Spleen (tissue), 11 donors: Measurements from ENCODE around the gene SYK. TPM values are rescaled to one million over a fixed set of nuclear protein-coding genes. Genes with fewer than 3 reads are reported as not detected.
"Not testable (repeated sequence)": the region's sequence is repeated elsewhere in the genome, so short reads cannot be mapped to it uniquely, and the experiment has no call there.

Experiments used
- DNase-seq: peaks from one replicate; pipeline ENCODE4 v3.0.0-alpha.2; 2020
- H3K27ac ChIP-seq, 8 donors: fragments of 200-600 bp; sonication (generic) in 7 of 8; 1 replicate in 4 of 8; 2 replicates in 4 of 8; pipeline versions ENCODE4 v1.5.0 to v1.8.0; 2016 to 2021; ENCODE audit warnings: inconsistent platforms in 4 of 8, mild to moderate bottlenecking in 4 of 8, moderate library complexity in 1 of 8
- H3K27me3 ChIP-seq, 7 donors: fragments of 200-600 bp; sonication (generic) in 6 of 7; replicated peaks in 1 of 7; 1 replicate in 4 of 7; 2 replicates in 3 of 7; pipeline versions ENCODE4 v1.5.0 to v1.8.0; 2016 to 2021; ENCODE audit warnings: inconsistent platforms in 3 of 7, mild to moderate bottlenecking in 1 of 7
- H3K36me3 ChIP-seq, 6 donors: fragments of 200-600 bp; sonication (generic) in 5 of 6; 1 replicate in 4 of 6; 2 replicates in 2 of 6; pipeline versions ENCODE4 v1.5.0 to v1.8.0; 2016 to 2021; ENCODE audit warnings: inconsistent platforms in 2 of 6
- H3K4me1 ChIP-seq, 6 donors: fragments of 200-600 bp; sonication (generic) in 5 of 6; 1 replicate in 3 of 6; 2 replicates in 3 of 6; pipeline versions ENCODE4 v1.5.0 to v1.8.0; 2016 to 2021; ENCODE audit warnings: inconsistent platforms in 3 of 6
- H3K4me3 ChIP-seq, 8 donors: fragments of 200-600 bp; sonication (generic) in 7 of 8; 1 replicate in 4 of 8; 2 replicates in 4 of 8; pipeline versions ENCODE4 v1.5.0 to v1.8.0; 2016 to 2021; ENCODE audit warnings: inconsistent platforms in 4 of 8, mild to moderate bottlenecking in 4 of 8, moderate library complexity in 2 of 8
- H3K9me3 ChIP-seq, 8 donors: fragments of 200-600 bp; sonication (generic) in 7 of 8; 1 replicate in 4 of 8; 2 replicates in 4 of 8; pipeline versions ENCODE4 v1.5.0 to v1.8.0; 2016 to 2021; ENCODE audit warnings: inconsistent platforms in 4 of 8
- POLR2A ChIP-seq, 3 donors: fragments of 450-650 bp; IDR thresholded peaks; one replicate each; pipeline ENCODE4 v1.5.1; 2017; ENCODE audit warnings: antibody characterized with exemption in 3 of 3, mild to moderate bottlenecking in 1 of 3
- POLR2AphosphoS5 ChIP-seq, 3 donors: sonication (generic); formaldehyde crosslinking; IDR thresholded peaks; one replicate each; pipeline ENCODE4 v1.5.1; 2017; ENCODE audit warnings: antibody characterized with exemption in 3 of 3
- WGBS, 5 donors: extraction: QIAGEN DNeasy Blood & Tissue Kit in 3 of 5; methylation state at CpG; one replicate each; pipeline versions ENCODE4 v1.1.5 to v1.1.7; 2013 to 2018; 5-methylcytosine and 5-hydroxymethylcytosine counted together
- intact Hi-C: fragments of 100-400 bp; cut with DNase I; formaldehyde crosslinking; loops from one replicate; pipeline ENCODE4 v1.15.0; 2023; ENCODE audit warnings: low total_unique reads
- polyA plus RNA-seq, 3 donors: library from polyadenylated mRNA; stranded (reverse); fragments of 200-250 nt; gene quantifications; one replicate each; pipeline ENCODE4 v1.2.1, GENCODE V29; 2013
- total RNA-seq, 7 donors: library from RNA; depleted of rRNA in 3 of 7; stranded (reverse); fragments of >200 nt in 3 of 7; fragmentation: NEBNext Ultra II Directional in 4 of 7; extraction: Animal tissue kit (Norgen Biotek cat#: 25700) in 4 of 7; gene quantifications; one replicate each; pipeline versions ENCODE4 v1.1.0 to v1.2.1, GENCODE V29; 2016 to 2021
- TF ChIP-seq, protein P1 (sequence below), 11 experiments: fragments of 200-600 bp in 7 of 11; fragments of 450-650 bp in 4 of 11; sonication (generic) in 4 of 11; IDR thresholded peaks in 8 of 11; conservative IDR thresholded peaks in 3 of 11; 1 replicate in 7 of 11; 2 replicates in 4 of 11; pipeline versions ENCODE4 v1.4.0 to v1.8.0; 2016 to 2021; ENCODE audit warnings: antibody characterized with exemption in 11 of 11, inconsistent platforms in 4 of 11, mild to moderate bottlenecking in 1 of 11
- donor health status: healthy with polysubstance abuse.
- donor health status: DM: no; HTN: no; CAD: no; lungs with moderate emphysema.
- donor health status: DM: no; HTN: no; CAD: no.
- donor health status: Bipolar disorder and iron deficiency.
- donor health status: healthy.
- donor health status: DM: no; HTN: no; CAD: no.
- donor health status: DM: yes; HTN: yes; CAD: no.

SYK gene
- total and polyA plus RNA-seq, 10 donors = 42.6 to 152 (median 111) TPM

DNA sequence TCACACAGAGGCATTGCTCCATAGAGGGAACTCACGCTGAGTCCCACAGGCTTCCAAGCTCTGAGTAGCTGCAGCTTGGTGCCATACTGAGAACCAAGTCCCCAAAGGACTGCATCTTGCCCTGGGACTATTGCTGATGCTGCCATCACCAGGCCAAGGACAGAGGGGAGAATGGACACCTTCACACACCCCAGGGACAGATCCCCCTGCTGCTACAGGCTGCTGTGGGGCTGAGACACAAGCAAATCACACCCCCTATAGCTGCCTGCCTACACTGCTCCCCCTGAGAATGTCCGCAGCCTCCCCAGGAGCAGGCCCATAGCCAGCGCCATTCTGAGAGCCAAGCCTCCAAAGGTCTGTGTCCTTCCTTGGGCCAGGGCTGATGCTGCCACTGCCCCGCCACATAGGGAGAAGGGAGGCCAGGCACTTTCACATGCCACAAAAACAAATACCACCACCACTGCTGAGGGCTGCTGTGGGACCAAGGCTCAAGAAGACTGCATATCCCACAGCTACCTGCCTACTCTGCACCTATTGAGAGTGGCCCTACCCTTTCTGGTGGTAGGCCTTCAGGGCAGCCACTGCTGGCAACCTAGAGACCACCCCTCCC, 81.5 kb downstream of the SYK start:
- H3K9me3 ChIP-seq = peaks cover 0 to 10% (median 6%) of the 10 kb centered on the region in 8 donors
- TF ChIP-seq, protein P1, sequence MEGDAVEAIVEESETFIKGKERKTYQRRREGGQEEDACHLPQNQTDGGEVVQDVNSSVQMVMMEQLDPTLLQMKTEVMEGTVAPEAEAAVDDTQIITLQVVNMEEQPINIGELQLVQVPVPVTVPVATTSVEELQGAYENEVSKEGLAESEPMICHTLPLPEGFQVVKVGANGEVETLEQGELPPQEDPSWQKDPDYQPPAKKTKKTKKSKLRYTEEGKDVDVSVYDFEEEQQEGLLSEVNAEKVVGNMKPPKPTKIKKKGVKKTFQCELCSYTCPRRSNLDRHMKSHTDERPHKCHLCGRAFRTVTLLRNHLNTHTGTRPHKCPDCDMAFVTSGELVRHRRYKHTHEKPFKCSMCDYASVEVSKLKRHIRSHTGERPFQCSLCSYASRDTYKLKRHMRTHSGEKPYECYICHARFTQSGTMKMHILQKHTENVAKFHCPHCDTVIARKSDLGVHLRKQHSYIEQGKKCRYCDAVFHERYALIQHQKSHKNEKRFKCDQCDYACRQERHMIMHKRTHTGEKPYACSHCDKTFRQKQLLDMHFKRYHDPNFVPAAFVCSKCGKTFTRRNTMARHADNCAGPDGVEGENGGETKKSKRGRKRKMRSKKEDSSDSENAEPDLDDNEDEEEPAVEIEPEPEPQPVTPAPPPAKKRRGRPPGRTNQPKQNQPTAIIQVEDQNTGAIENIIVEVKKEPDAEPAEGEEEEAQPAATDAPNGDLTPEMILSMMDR (IDR thresholded peaks at IDR 0.05 in 8 of 11, conservative IDR thresholded peaks at IDR 0.05 in 3 of 11) = no peak
- TF ChIP-seq POLR2AphosphoS5 (IDR thresholded peaks at IDR 0.05) = no peak
- no peak for TF ChIP-seq POLR2A (IDR thresholded peaks at IDR 0.05)
- no peak overlapping the region for H3K4me3 ChIP-seq
- DNase-seq = no peak
- H3K27me3 ChIP-seq = no peaks in the 10 kb centered on the region
- H3K36me3 ChIP-seq = peaks cover 0 to 89% (median 38%) of the 10 kb centered on the region in 6 donors
- no peak overlapping the region for H3K27ac ChIP-seq
- 97 to 100% (median 98%) methylated on average over 4 of the region's 4 CpGs for WGBS, 5 donors
- intact Hi-C loops = no loop called here
- H3K4me1 ChIP-seq = peaks cover 0 to 32% (median 9%) of the 10 kb centered on the region in 6 donors

DNA sequence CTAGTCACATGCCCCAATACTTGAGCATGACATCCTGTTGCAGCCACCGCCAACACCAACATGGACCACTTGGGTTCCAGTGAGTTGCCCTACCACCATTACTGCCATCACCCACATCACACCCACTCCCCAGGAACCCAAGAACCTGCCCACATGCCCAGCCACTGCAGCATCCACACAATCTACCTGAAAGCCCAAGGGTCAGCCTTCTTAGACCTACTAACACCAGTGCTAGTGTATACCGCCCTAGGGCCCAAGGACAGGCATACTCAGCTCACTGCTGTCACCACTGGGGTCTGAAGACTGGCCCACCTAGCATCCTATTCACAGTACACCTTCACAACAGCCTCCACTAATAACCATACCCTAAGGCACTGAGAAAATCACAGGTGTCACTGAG, 82.0 kb downstream of the SYK start:
- H3K36me3 ChIP-seq = peaks cover 0 to 89% (median 38%) of the 10 kb centered on the region in 6 donors
- TF ChIP-seq POLR2AphosphoS5 (IDR thresholded peaks at IDR 0.05) = no peak
- no peaks in the 10 kb centered on the region for H3K27me3 ChIP-seq
- 76 to 100% (median 96%) methylated on average over 1 to 2 of the region's 2 CpGs for WGBS, 5 donors
- H3K27ac ChIP-seq = no peak overlapping the region
- DNase-seq = no peak
- H3K4me1 ChIP-seq = peaks cover 0 to 32% (median 9%) of the 10 kb centered on the region in 6 donors
- H3K4me3 ChIP-seq = no peak overlapping the region
- intact Hi-C loops = no loop called here
- peaks cover 0 to 10% (median 6%) of the 10 kb centered on the region in 8 donors for H3K9me3 ChIP-seq

DNA sequence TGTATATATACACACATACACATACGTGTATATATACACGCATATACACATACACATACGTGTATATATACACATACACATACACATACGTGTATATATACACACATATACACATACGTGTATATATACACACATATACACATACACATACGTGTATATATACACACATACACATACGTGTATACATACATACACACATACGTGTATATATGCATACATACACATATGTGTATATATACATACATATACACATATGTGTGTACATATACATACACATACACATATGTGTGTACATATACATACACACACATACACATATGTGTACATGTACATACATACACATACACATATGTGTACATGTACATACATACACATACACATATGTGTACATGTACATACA, 82.6 kb downstream of the SYK start:
- Histone ChIP-seq H3K27ac (no peak overlapping the region), H3K4me3 (no peak overlapping the region), H3K9me3 (peaks cover 0 to 10% (median 6%) of the 10 kb centered on the region in 8 donors), H3K27me3 (no peaks in the 10 kb centered on the region), H3K36me3 (peaks cover 0 to 89% (median 41%) of the 10 kb centered on the region in 6 donors), H3K4me1 (peaks cover 0 to 31% (median 9%) of the 10 kb centered on the region in 6 donors)
- no peak for DNase-seq
- WGBS, 5 donors = 81 to 91% (median 85%) methylated on average over 8 of the region's 8 CpGs
- TF ChIP-seq, protein P1 (IDR thresholded peaks at IDR 0.05 in 8 of 11, conservative IDR thresholded peaks at IDR 0.05 in 3 of 11) = no peak
- no peak for TF ChIP-seq POLR2AphosphoS5 (IDR thresholded peaks at IDR 0.05)
- TF ChIP-seq POLR2A (IDR thresholded peaks at IDR 0.05) = no peak
- intact Hi-C loops = no loop called here

- peaks cover 0 to 89% (median 45%) of the 10 kb centered on the region in 6 donors for H3K36me3 ChIP-seq
- H3K9me3 ChIP-seq, H3K27ac ChIP-seq, intact Hi-C loops, DNase-seq, H3K4me3 ChIP-seq, H3K4me1 ChIP-seq, H3K27me3 ChIP-seq: not testable (repeated sequence)
Measured at GRCh38 chr9:90886868-90887267, 85.2 kb downstream of the SYK start.

DNA sequence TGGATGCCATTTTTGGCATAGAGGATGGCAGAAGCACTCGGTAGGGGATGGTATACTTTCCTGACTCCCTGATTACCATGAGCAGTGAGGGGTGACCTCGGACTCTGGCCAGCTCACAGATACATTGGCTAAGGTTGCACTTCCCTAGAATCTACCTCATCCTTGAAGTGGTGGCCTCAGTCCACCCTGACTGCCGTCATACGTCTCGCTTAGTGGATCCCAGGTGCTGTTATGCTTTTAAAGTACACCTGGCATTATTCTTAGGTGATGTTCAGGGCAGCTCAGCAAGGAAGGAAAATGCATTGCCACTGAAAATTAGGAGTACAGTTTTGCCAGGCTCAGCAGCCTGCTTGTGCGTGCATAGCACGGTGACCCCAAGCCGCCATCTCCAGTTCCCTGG, 87.3 kb downstream of the SYK start:
- H3K27ac ChIP-seq = no peak overlapping the region
- H3K36me3 ChIP-seq = peaks cover 0 to 89% (median 49%) of the 10 kb centered on the region in 6 donors
- H3K9me3 ChIP-seq = peaks cover 0 to 10% (median 6%) of the 10 kb centered on the region in 8 donors
- intact Hi-C loops = no loop called here
- H3K27me3 ChIP-seq = no peaks in the 10 kb centered on the region
- TF ChIP-seq, protein P1 (IDR thresholded peaks at IDR 0.05 in 8 of 11, conservative IDR thresholded peaks at IDR 0.05 in 3 of 11) = no peak
- TF ChIP-seq POLR2A (IDR thresholded peaks at IDR 0.05) = no peak
- no peaks in the 10 kb centered on the region for H3K4me1 ChIP-seq
- H3K4me3 ChIP-seq = no peak overlapping the region
- WGBS, 5 donors = 89 to 96% (median 94%) methylated on average over 8 of the region's 8 CpGs
- no peak for DNase-seq
